ENCODE results near the gene TTLL9.

DNA sequence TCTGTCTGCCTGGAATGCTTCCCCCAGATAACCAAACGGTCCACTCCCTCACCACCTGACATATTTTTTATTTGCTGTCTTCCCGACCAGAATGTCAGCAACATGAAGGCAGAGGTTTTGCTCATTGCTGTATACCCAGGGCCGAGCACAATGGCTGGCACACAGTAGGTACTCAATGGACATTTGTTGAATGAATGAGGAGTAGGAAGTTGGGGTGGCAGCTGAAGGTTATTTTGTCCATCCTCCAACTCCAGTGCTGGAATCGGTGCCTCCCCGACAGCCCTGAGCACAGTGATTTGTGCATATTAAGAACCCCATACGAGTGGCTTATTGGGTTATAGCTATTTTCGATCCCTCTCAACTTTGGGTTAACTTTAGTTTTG, 10.4 kb upstream of the TTLL9 start:
- TF ChIP-seq, protein P1, sequence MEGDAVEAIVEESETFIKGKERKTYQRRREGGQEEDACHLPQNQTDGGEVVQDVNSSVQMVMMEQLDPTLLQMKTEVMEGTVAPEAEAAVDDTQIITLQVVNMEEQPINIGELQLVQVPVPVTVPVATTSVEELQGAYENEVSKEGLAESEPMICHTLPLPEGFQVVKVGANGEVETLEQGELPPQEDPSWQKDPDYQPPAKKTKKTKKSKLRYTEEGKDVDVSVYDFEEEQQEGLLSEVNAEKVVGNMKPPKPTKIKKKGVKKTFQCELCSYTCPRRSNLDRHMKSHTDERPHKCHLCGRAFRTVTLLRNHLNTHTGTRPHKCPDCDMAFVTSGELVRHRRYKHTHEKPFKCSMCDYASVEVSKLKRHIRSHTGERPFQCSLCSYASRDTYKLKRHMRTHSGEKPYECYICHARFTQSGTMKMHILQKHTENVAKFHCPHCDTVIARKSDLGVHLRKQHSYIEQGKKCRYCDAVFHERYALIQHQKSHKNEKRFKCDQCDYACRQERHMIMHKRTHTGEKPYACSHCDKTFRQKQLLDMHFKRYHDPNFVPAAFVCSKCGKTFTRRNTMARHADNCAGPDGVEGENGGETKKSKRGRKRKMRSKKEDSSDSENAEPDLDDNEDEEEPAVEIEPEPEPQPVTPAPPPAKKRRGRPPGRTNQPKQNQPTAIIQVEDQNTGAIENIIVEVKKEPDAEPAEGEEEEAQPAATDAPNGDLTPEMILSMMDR (IDR thresholded peaks at IDR 0.05): no peak
- TF ChIP-seq SMC3 (IDR thresholded peaks at IDR 0.05; ENCODE audit: low read depth, low read length) (no peak), NRF1 (IDR thresholded peaks at IDR 0.05; ENCODE audit: low read depth, low read length) (no peak), GABPA (IDR thresholded peaks at IDR 0.05; ENCODE audit: low read depth) (no peak), EP300 (IDR thresholded peaks at IDR 0.05; ENCODE audit: borderline replicate concordance in 1 of 2, low read depth in 1 of 2, low read length in 1 of 2) (no peak)

Data from SK-N-SH (cell line).